Amniotic stem cell (primary cell): ENCODE data around the gene ZBTB39.
"Not testable (repeated sequence)": the region's sequence is repeated elsewhere in the genome, so short reads cannot be mapped to it uniquely, and the experiment has no call there.

Source experiments
- DNase-seq: peaks from one replicate; lab custom pipeline; 2025; lab: John Stamatoyannopoulos, UW

Gene ZBTB39

GRCh38 chr12:56980268-56980667 is 26.1 kb downstream of the ZBTB39 start:
- no peak for DNase-seq

- no peak for DNase-seq
Observed at GRCh38 chr12:56979628-56980027, 26.7 kb downstream of the ZBTB39 start.

DNA sequence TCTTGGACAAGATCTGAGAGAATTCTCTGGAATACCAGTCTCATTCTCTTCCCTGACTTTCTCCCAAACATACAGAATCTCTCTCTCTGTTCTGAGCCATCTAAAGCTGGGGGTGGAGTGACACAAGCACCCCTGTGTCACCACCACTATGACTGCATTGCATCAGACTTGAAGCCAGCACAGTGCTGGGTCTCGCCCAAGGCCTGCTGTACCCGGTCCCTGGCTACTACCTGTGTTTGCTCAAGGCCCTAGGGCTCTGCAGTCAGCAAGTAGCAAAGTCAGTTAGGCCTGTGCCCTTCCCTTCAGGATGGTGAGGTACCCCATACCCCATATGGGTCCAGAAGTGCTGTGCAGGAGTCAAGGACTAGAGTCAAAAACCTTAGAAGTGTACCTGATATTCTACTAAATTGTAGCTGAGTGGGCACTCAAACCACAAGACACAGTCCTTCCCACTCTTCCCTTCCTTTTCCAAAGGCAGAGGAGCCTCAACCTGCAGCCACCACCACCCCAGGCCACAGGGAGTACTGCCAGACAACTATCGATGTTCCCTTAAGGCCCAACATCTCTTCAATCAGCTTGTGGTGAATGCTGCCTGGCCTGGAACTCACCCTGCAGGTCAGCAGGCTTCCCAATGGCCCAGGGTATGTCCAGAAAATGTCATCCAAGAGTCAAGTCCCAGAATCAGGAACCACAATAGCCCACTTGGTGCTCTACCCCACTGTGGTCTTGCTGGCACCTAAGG is 27.8 kb downstream of the ZBTB39 start:
- no peak for DNase-seq

GRCh38 chr12:56977361-56977760 is 29.0 kb downstream of the ZBTB39 start:
- DNase-seq = not testable (repeated sequence)

GRCh38 chr12:56974224-56974623 is 32.1 kb downstream of the ZBTB39 start:
- DNase-seq = not testable (repeated sequence)

- DNase-seq = not testable (repeated sequence)
Observed at GRCh38 chr12:56968910-56969309, 37.4 kb downstream of the ZBTB39 start.

DNA sequence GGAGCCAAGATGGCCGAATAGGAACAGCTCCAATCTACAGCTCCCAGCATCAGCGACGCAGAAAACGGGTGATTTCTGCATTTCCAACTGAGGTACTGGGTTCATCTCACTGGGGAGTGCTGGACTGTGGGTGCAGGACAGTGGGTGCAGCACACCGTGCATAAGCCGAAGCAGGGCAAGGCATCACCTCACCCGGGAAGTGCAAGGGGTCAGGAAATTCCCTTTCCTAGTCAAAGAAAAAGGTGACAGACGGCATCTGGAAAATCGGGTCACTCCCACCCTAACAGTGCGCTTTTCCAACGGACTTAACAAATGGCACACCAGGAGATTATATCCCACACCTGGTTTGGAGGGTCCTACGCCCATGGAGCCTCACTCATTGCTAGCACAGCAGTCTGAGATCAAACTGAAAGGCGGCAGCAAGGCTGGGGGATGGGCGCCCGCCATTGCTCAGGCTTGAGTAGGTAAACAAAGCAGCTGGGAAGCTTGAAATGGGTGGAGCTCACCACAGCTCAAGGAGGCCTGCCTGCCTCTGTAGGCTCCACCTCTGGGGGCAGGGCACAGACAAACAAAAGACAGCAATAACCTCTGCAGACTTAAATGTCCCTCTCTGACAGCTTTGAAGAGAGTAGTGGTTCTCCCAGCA is 40.2 kb downstream of the ZBTB39 start:
- DNase-seq = not testable (repeated sequence)

DNA sequence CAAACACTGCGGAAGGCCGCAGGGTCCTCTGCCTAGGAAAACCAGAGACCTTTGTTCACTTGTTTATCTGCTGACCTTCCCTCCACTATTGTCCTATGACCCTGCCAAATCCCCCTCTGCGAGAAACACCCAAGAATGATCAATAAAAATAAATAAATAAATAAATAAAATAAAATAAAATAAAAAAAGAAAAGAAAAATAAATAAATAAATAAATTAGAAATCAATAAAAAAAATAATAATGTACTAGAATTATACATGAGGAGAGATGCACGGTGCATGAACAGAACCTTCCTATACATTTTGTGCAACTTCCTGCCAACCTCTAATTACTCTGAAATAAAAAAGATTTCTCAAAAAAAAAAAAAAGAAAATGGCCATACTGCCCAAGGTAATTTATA is 41.2 kb downstream of the ZBTB39 start:
- not testable (repeated sequence) for DNase-seq

GRCh38 chr12:56963557-56963956 is 42.8 kb downstream of the ZBTB39 start:
- not testable (repeated sequence) for DNase-seq

DNA sequence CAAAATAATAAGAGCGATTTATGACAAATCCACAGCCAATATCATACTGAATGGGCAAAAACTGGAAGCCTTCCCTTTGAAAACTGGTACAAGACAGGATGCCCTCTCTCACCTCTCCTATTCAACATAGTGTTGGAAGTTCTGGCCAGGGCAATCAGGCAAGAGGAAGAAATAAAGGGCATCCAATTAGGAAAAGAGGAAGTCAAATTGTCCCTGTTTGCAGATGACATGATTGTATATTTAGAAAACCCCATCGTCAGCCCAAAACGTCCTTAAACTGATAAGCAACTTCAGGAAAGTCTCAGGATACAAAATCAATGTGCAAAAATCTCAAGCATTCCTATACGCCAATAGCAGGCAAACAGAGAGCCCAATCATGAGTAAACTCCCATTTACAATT is 44.1 kb downstream of the ZBTB39 start:
- DNase-seq = not testable (repeated sequence)

GRCh38 chr12:56958422-56958821 is 47.9 kb downstream of the ZBTB39 start:
- no peak for DNase-seq

GRCh38 chr12:56957229-56958052 is 48.9 kb downstream of the ZBTB39 start, which contains the start of gene RDH16:
RDH16 (minus strand) TSS chr12:56957608; CDS start chr12:56957462, 146 bp downstream.
- no peak for DNase-seq

DNA sequence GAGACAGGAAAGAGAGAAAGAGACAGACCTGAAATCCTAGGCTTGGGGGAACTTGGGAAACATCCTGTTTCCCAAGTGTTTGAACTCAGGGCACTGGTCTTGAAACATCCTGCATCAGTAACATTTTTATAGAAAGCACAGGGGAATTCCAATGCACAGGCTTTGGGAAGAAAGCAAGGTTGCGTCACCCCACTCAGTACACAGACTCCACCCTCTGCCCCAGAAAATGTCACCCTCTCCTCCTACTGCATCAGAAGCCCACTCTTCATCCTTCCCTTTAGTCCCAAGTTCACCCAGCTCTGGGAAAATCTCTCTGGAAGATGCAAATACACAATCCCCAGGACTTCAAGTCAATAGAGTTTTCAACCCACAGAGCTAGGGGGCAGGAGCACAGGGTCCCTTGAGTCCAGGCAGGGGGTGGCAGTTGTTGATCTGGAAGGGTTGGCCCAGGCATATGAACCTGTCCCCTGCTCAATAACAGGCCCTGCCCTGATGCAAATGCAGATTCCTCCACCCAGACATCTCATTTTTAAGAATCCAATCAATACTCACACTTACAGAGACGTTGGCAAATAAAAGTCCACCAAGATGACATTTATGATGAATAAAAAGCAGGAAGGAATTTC is 50.6 kb downstream of the ZBTB39 start:
- no peak for DNase-seq

- DNase-seq = no peak
Observed at GRCh38 chr12:56954958-56955355, 51.4 kb downstream of the ZBTB39 start.

GRCh38 chr12:56954057-56954957 is 52.0 kb downstream of the ZBTB39 start:
- no peak for DNase-seq

- no peak for DNase-seq
Observed at GRCh38 chr12:56953314-56953713, 53.0 kb downstream of the ZBTB39 start.

DNA sequence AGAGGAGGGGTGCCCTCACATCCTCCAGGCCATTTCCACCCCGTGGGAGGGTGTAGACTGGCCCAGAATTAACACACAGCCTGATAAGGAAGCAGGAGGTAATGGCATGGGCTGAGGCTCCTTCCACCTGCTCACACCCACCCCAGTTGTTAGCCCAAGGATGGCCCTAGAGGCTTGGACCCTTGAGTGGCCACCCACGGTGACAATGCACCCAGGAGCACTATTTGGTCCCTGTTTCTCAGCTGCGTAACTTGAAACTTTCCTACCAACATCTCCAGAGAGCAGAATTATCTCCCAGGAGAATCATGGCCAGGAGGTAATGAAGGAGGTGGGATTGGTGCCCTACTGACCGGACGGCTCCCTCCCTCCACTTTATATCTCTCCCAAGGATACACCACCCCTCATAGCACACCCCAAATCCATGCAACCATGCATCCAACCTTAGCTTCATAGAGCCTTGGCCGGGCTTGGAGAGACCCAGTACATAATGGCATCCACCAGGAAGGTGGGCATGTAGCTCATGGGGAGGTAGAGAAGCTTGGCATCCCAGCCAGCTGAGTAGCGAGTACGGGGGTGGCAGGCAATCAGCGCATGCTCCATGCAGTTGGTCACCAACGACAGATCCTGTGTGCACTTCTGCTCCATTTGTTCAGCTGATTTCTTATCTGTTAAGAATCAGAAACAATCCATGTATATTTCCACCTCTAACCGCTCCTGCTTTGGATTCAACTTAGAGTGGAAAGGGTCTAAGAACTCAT is 54.6 kb downstream of the ZBTB39 start:
- DNase-seq = no peak

DNA sequence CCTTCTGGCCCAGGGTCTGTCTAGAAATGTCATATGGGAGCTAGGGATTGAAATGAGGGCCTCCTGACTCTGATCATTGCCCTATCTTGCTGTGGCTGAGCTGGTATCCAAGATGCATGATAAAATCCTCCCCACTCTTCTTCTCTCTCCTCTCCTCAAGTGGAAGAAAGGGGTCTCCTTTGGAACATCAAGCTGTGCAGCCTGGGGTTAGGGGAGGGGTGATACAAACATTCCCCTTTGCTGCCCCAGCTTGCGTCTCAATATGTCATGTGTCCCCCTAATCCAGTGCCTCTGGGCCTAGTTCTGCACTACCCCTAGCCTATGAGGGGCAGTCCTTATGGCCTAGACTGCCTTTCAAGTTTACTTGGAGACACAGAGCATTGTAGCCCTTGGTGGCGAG is 57.5 kb downstream of the ZBTB39 start:
- no peak for DNase-seq
